GM23338 (cell line): Measurements from ENCODE around the gene CTU2. TPM values are rescaled to one million over a fixed set of nuclear protein-coding genes. Genes with fewer than 3 reads are reported as not detected.

Experiments
- ATAC-seq: fragments of 200-7000 bp; cut with Tn5 transposase; 3 replicates; pipeline ENCODE4 v1.9.1; 2020
- DNase-seq: peaks from one replicate; pipeline ENCODE4 v3.0.0-alpha.2; 2015; ENCODE audit warnings: low spot score
- H2AFZ ChIP-seq: fragments of 200-600 bp; sonication (generic); 2 replicates; pipeline ENCODE4 v1.8.0; 2016; ENCODE audit warnings: antibody characterized with exemption, mild to moderate bottlenecking, moderate library complexity
- H3F3A ChIP-seq: fragments of 200-600 bp; sonication (generic); replicated peaks from 2 replicates; pipeline ENCODE4 v1.8.0; 2017; ENCODE audit warnings: antibody characterized with exemption, mixed run types, low read depth
- H3K27ac ChIP-seq: fragments of 200-600 bp; sonication (generic); 2 replicates; pipeline ENCODE4 v1.6.1; 2016; ENCODE audit warnings: low read depth
- H3K27me3 ChIP-seq: fragments of 200-600 bp; sonication (generic); 2 replicates; pipeline ENCODE4 v1.8.0; 2016; ENCODE audit warnings: mild to moderate bottlenecking, mixed run types, moderate library complexity; ENCODE audit not compliant: insufficient read depth
- H3K36me3 ChIP-seq: fragments of 200-600 bp; sonication (generic); 2 replicates; pipeline ENCODE4 v1.8.0; 2016; ENCODE audit warnings: mild to moderate bottlenecking; ENCODE audit not compliant: insufficient read depth
- H3K4me1 ChIP-seq: fragments of 200-600 bp; sonication (generic); 2 replicates; pipeline ENCODE4 v1.8.0; 2016; ENCODE audit warnings: mild to moderate bottlenecking, moderate library complexity; ENCODE audit not compliant: insufficient read depth
- H3K4me2 ChIP-seq: fragments of 200-600 bp; sonication (generic); 2 replicates; pipeline ENCODE4 v1.7.1; 2017; ENCODE audit warnings: mixed run types
- H3K4me3 ChIP-seq: fragments of 200-600 bp; sonication (generic); 2 replicates; pipeline ENCODE4 v1.6.1; 2016; ENCODE audit warnings: mixed run types
- H3K79me2 ChIP-seq: fragments of 200-600 bp; sonication (generic); replicated peaks from 2 replicates; pipeline ENCODE4 v1.8.0; 2017; ENCODE audit warnings: mild to moderate bottlenecking; ENCODE audit not compliant: insufficient read depth
- H3K9me2 ChIP-seq: fragments of 200-600 bp; sonication (generic); 2 replicates; pipeline ENCODE4 v1.8.0; 2017; ENCODE audit not compliant: insufficient read depth
- H4K20me1 ChIP-seq: fragments of 200-600 bp; sonication (generic); replicated peaks from 2 replicates; pipeline ENCODE4 v1.8.0; 2017; ENCODE audit warnings: mild to moderate bottlenecking; ENCODE audit not compliant: insufficient read depth
- H3K27ac Mint-ChIP-seq: 2 replicates; pipeline ENCODE4 v1.8.0; 2020; ENCODE audit warnings: inconsistent platforms, mild to moderate bottlenecking, moderate library complexity, mixed read lengths
- H3K27me3 Mint-ChIP-seq: 3 replicates; pipeline ENCODE4 v1.8.0; 2022; ENCODE audit warnings: low read depth, mild to moderate bottlenecking, moderate library complexity, mixed read lengths, inconsistent platforms; ENCODE audit not compliant: insufficient read depth, poor library complexity
- H3K36me3 Mint-ChIP-seq: 3 replicates; pipeline ENCODE4 v1.8.0; 2021; ENCODE audit warnings: low read depth, mild to moderate bottlenecking, inconsistent platforms, moderate library complexity, mixed read lengths
- H3K4me1 Mint-ChIP-seq: 3 replicates; pipeline ENCODE4 v1.8.0; 2020; ENCODE audit warnings: mild to moderate bottlenecking, inconsistent platforms, mixed read lengths
- H3K4me3 Mint-ChIP-seq: 3 replicates; pipeline ENCODE4 v1.8.0; 2021; ENCODE audit warnings: moderate library complexity, mild to moderate bottlenecking, inconsistent platforms, mixed read lengths
- H3K9me3 Mint-ChIP-seq: 3 replicates; pipeline ENCODE4 v1.8.0; 2020; ENCODE audit warnings: moderate library complexity, mild to moderate bottlenecking, inconsistent platforms, mixed read lengths
- CREB1 ChIP-seq: fragments of 250-450 bp; sonication (Bioruptor Pico); IDR thresholded peaks from 2 replicates; pipeline ENCODE4 v1.5.0; 2020; ENCODE audit warnings: low read depth, mild to moderate bottlenecking, moderate library complexity
- CTCF ChIP-seq, 2 experiments: fragments of 200-600 bp in 1 of 2; sonication (generic) in 1 of 2; conservative IDR thresholded peaks; 2 replicates each; pipeline versions ENCODE4 v1.5.1 to v1.6.1; 2016 to 2017; ENCODE audit warnings: antibody characterized with exemption in 2 of 2, low read depth in 2 of 2, mild to moderate bottlenecking in 2 of 2, moderate library complexity in 1 of 2
- ETS1 ChIP-seq: IDR thresholded peaks from 2 replicates; pipeline ENCODE4 v1.6.1; 2016; ENCODE audit warnings: antibody characterized with exemption
- EZH2 ChIP-seq: fragments of 200-600 bp; sonication (generic); IDR thresholded peaks from one replicate; pipeline ENCODE4 v1.8.0; 2017; ENCODE audit warnings: antibody characterized with exemption, mild to moderate bottlenecking, low read depth; ENCODE audit not compliant: unreplicated experiment
- EZH2phosphoT487 ChIP-seq: fragments of 200-600 bp; sonication (generic); IDR thresholded peaks from one replicate; pipeline ENCODE4 v1.8.1; 2018; ENCODE audit warnings: antibody characterized with exemption; ENCODE audit not compliant: unreplicated experiment
- JUNB ChIP-seq: IDR thresholded peaks from one replicate; pipeline ENCODE4 v1.6.1; 2016; ENCODE audit warnings: antibody characterized with exemption; ENCODE audit not compliant: unreplicated experiment
- NANOG ChIP-seq: IDR thresholded peaks from 2 replicates; pipeline ENCODE4 v1.6.1; 2016; ENCODE audit warnings: antibody characterized with exemption, borderline replicate concordance
- POLR2AphosphoS5 ChIP-seq: IDR thresholded peaks from 2 replicates; pipeline ENCODE4 v1.6.1; 2016; ENCODE audit warnings: antibody characterized with exemption, low read depth
- REST ChIP-seq: IDR thresholded peaks from one replicate; pipeline ENCODE4 v1.6.1; 2018; ENCODE audit warnings: antibody characterized with exemption; ENCODE audit not compliant: unreplicated experiment
- STAT1 ChIP-seq: IDR thresholded peaks from one replicate; pipeline ENCODE4 v1.6.1; 2016; ENCODE audit warnings: antibody characterized with exemption; ENCODE audit not compliant: unreplicated experiment
- ZNF114 ChIP-seq: fragments of 250-450 bp; sonication (Bioruptor Pico); IDR thresholded peaks from 2 replicates; pipeline ENCODE4 v1.5.0; 2020; ENCODE audit warnings: mild to moderate bottlenecking, moderate library complexity
- ZNF331 ChIP-seq: fragments of 250-450 bp; sonication (Bioruptor Pico); IDR thresholded peaks from 2 replicates; pipeline ENCODE4 v1.5.0; 2020; ENCODE audit warnings: low read depth, mild to moderate bottlenecking, moderate library complexity
- ZNF462 ChIP-seq: fragments of 250-450 bp; sonication (Bioruptor Pico); IDR thresholded peaks from 2 replicates; pipeline ENCODE4 v1.5.0; 2020; ENCODE audit warnings: mild to moderate bottlenecking, moderate library complexity
- polyA plus RNA-seq: library from polyadenylated mRNA; unstranded; fragments of >200 nt; fragmentation: Nextera tagmentation; extraction: Ambion mirVana; gene quantifications from 2 replicates; pipeline ENCODE4 v1.2.1, GENCODE V29; 2016
- total RNA-seq: library from RNA; depleted of rRNA; stranded (reverse); fragments of >200 nt; shearing (Covaris generic); gene quantifications from 2 replicates; pipeline ENCODE4 v1.2.3, GENCODE V29; 2014

The CTU2 gene
- total and polyA plus RNA-seq, 2 experiments from 2014 or later, result 22.3 to 25.7 TPM

- H3K79me2 ChIP-seq, result peaks cover 3% of the 10 kb centered on the region; the same call in 1 of the 2 replicates
- no peaks in the 10 kb centered on the region; the same call in 1 of the 2 replicates for H4K20me1 ChIP-seq
- H3K36me3 Mint-ChIP-seq, result peaks cover 23% of the 10 kb centered on the region
- H3K4me1 ChIP-seq, result no peaks in the 10 kb centered on the region
- no peaks in the 10 kb centered on the region for H3K36me3 ChIP-seq
- H2AFZ ChIP-seq, result no peak overlapping the region
- H3F3A ChIP-seq, result no peaks in the 10 kb centered on the region
- no peak overlapping the region for H3K27ac ChIP-seq
- H3K9me3 Mint-ChIP-seq, result no peaks in the 10 kb centered on the region
- no peak overlapping the region for H3K4me2 ChIP-seq
- TF ChIP-seq POLR2AphosphoS5, result no peak
- no peak for TF ChIP-seq ETS1
- TF ChIP-seq EZH2phosphoT487, result no peak
- no peak for TF ChIP-seq ZNF331 (CRISPR knock-in tag)
- no peak for TF ChIP-seq ZNF114 (CRISPR knock-in tag)
- TF ChIP-seq NANOG, result no peak
- TF ChIP-seq REST, result no peak
- no peak for TF ChIP-seq JUNB
- no peak for TF ChIP-seq EZH2
- TF ChIP-seq CREB1 (CRISPR knock-in tag), result no peak
- TF ChIP-seq CTCF (conservative IDR thresholded peaks at IDR 0.05; ENCODE audit: low read depth in 2 of 2), result no peak
- TF ChIP-seq STAT1, result no peak
- TF ChIP-seq ZNF462, result no peak
- no peaks in the 10 kb centered on the region for H3K27me3 ChIP-seq
- H3K4me3 ChIP-seq, result no peak overlapping the region
- DNase-seq (no peak), ATAC-seq (no peak)
- H3K4me1 Mint-ChIP-seq, result peaks cover 7% of the 10 kb centered on the region
- H3K9me2 ChIP-seq, result no peaks in the 10 kb centered on the region
- peaks cover 12% of the 10 kb centered on the region for H3K27me3 Mint-ChIP-seq
- H3K27ac Mint-ChIP-seq, result no peak overlapping the region
- no peak overlapping the region for H3K4me3 Mint-ChIP-seq
Observed at GRCh38 chr16:88713568-88714419, 7.5 kb downstream of the CTU2 start.
